ENCODE results near the gene COQ3. TPM values are rescaled to one million over a fixed set of nuclear protein-coding genes. Genes with fewer than 3 reads are reported as not detected.

The COQ3 gene
- total RNA-seq, 2 donors from 2014 or later: 4.0 to 6.8 TPM

- Histone ChIP-seq H3K4me1 (replicated peaks) (no peaks in the 10 kb centered on the region), H3K27me3 (replicated peaks; ENCODE audit: insufficient read depth) (no peaks in the 10 kb centered on the region), H3K36me3 (no peaks in the 10 kb centered on the region), H3K27ac (no peak overlapping the region), H3K9me3 (no peaks in the 10 kb centered on the region), H3K4me3 (no peak overlapping the region)
- 77% methylated on average over 4 of the region's 4 CpGs for WGBS
- intact Hi-C loops (cut with DNase I): no loop called here
- TF ChIP-seq POLR2A (IDR thresholded peaks at IDR 0.05) (no peak), CTCF (IDR thresholded peaks at IDR 0.05) (no peak), POLR2AphosphoS5 (IDR thresholded peaks at IDR 0.05) (no peak)
- no peak for DNase-seq (ENCODE audit: low spot score)
Observed at GRCh38 chr6:99354983-99355382, 39.0 kb downstream of the COQ3 start.

- H3K27me3 ChIP-seq (replicated peaks; ENCODE audit: insufficient read depth): no peaks in the 10 kb centered on the region
- DNase-seq (ENCODE audit: low spot score): no peak
- no peaks in the 10 kb centered on the region for H3K9me3 ChIP-seq
- H3K4me1 ChIP-seq (replicated peaks): no peaks in the 10 kb centered on the region
- no peak for TF ChIP-seq POLR2A (IDR thresholded peaks at IDR 0.05)
- TF ChIP-seq POLR2AphosphoS5 (IDR thresholded peaks at IDR 0.05): no peak
- no peak for TF ChIP-seq CTCF (IDR thresholded peaks at IDR 0.05)
- H3K4me3 ChIP-seq: no peak overlapping the region
- H3K27ac ChIP-seq: no peak overlapping the region
- no peaks in the 10 kb centered on the region for H3K36me3 ChIP-seq
- 67% methylated on average over 9 of the region's 9 CpGs for WGBS
- intact Hi-C loops (cut with DNase I): no loop called here
Observed at GRCh38 chr6:99353126-99353525, 40.9 kb downstream of the COQ3 start.

GRCh38 chr6:99350573-99350972 lies 43.4 kb downstream of the COQ3 start:
- no peak for TF ChIP-seq CTCF (IDR thresholded peaks at IDR 0.05)
- TF ChIP-seq POLR2AphosphoS5 (IDR thresholded peaks at IDR 0.05): no peak
- no peak for TF ChIP-seq POLR2A (IDR thresholded peaks at IDR 0.05)
- Histone ChIP-seq H3K36me3 (no peaks in the 10 kb centered on the region), H3K9me3 (no peaks in the 10 kb centered on the region), H3K27ac (peak overlapping the region; percentile 74 to 85), H3K4me3 (peak overlapping the region; percentile 56 to 79), H3K27me3 (replicated peaks; ENCODE audit: insufficient read depth) (no peaks in the 10 kb centered on the region), H3K4me1 (replicated peaks) (no peaks in the 10 kb centered on the region)
- DNase-seq (ENCODE audit: low spot score): no peak
- WGBS: 21% methylated on average over 10 of the region's 10 CpGs
- intact Hi-C loops (cut with DNase I): no loop called here

- Histone ChIP-seq H3K9me3 (no peaks in the 10 kb centered on the region), H3K4me3 (peak within 1 kb of the TSS; percentile 56 to 79), H3K4me1 (replicated peaks) (no peaks in the 10 kb centered on the region), H3K27ac (peak within 1 kb of the TSS; percentile 74 to 85), H3K27me3 (replicated peaks; ENCODE audit: insufficient read depth) (no peaks in the 10 kb centered on the region), H3K36me3 (no peaks in the 10 kb centered on the region)
- intact Hi-C loops (cut with DNase I): no loop called here
- TF ChIP-seq POLR2AphosphoS5 (IDR thresholded peaks at IDR 0.05) (no peak), CTCF (IDR thresholded peaks at IDR 0.05) (peak in 3 of 4 experiments; percentile 31 to 55 (median 48))
- DNase-seq (ENCODE audit: low spot score): peak; percentile 66
- WGBS: under 1% methylated on average over 71 of the region's 108 CpGs
Observed at GRCh38 chr6:99349171-99350141, 44.5 kb downstream of the COQ3 start, which contains the start of gene FAXC. TSS of gene FAXC (minus strand) at chr6:99349674. CDS start at chr6:99349372, 302 bp downstream.
